Measurements from ENCODE around the gene TMEM18.

The TMEM18 gene

DNA sequence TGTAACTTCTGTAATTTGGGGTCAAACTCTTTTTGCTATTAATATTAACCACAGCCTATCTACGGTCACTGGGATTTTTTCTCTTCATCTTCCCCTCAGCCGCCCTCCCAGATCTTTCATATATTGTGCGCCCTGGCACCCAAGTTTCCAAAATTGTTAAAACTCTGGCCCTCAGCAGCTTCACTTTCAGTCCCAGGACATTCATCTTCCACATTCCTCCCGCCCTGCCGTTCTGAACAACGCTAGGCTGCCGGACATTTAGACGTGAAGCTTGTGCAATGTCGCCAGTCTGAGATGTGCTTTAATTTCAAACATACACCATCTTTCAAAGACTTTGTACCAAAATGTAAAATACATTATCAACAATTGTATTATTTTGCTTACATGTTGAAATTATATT, 1.8 kb upstream of the TMEM18 start:
- H3K9ac ChIP-seq, result peak overlapping the region in 6 of 11 experiments; percentile 95 to 100 (median 99); a peak in 8 of 22 replicates
- no peak for TF ChIP-seq Cebpa-rat (IDR thresholded peaks at IDR 0.05)
- peak overlapping the region in 7 of 11 experiments; percentile 96 to 100 (median 99); a peak in 10 of 22 replicates for H3K27ac ChIP-seq
- peaks cover 0 to 26% (median 11%) of the 10 kb centered on the region in 11 experiments; a peak in 13 of 22 replicates for H4K20me1 ChIP-seq
- H3K4me1 ChIP-seq, result peaks cover 31 to 36% (median 34%) of the 10 kb centered on the region in 10 experiments
- no peaks in the 10 kb centered on the region for H3K27me3 ChIP-seq
- H3K4me3 ChIP-seq, result no peak overlapping the region
- H3K9me3 ChIP-seq (replicated peaks in 1 of 11), result peaks cover 23 to 30% (median 25%) of the 10 kb centered on the region in 11 experiments
- peak overlapping the region in 10 of 11 experiments; percentile 71 to 96 (median 88); a peak in 19 of 22 replicates for H3K4me2 ChIP-seq
- H3K36me3 ChIP-seq, result peaks cover 0 to 24% (median 7%) of the 10 kb centered on the region in 11 experiments; a peak in 5 of 22 replicates

DNA sequence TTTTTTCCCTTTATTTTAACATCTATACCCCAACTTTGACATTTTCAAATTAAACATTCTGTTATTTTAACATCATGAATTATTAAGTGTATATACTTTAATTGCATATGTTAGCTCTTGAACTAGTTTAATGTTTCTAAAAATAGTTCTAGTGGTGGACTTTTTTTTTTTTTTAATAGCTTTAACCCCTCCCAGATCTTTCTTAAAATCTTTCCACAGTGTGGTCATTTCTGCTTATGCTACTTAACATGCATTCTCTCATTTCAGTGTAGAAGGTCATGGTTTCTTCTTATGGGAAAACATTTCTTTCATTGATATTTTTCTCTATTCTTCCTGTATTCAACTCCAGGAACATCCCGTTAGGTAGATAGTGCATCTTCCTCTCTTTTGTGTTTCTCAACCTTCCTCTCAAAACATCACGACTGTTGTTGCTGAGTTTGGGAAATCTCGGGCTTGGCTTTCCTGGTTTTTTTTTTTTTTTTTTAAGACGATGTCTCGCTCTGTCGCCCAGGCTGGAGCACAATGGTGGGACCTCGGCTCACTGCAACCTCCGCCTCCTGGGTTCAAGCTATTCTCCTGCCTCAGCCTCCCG, 849 bp upstream of the TMEM18 start:
- H3K4me3 ChIP-seq, result peak overlapping the region; percentile 72 to 90 (median 82)
- no peak for TF ChIP-seq Cebpa-rat (IDR thresholded peaks at IDR 0.05)
- H4K20me1 ChIP-seq, result peaks cover 0 to 32% (median 11%) of the 10 kb centered on the region in 11 experiments; a peak in 13 of 22 replicates
- H3K27ac ChIP-seq, result peak overlapping the region; percentile 96 to 100 (median 99)
- H3K36me3 ChIP-seq, result peaks cover 0 to 14% (median 5%) of the 10 kb centered on the region in 11 experiments; a peak in 7 of 22 replicates
- H3K9me3 ChIP-seq (replicated peaks in 1 of 11), result peaks cover 14 to 21% (median 16%) of the 10 kb centered on the region in 11 experiments
- peak overlapping the region; percentile 95 to 100 (median 99) for H3K9ac ChIP-seq
- H3K4me2 ChIP-seq, result peak overlapping the region; percentile 71 to 96 (median 85)
- no peaks in the 10 kb centered on the region for H3K27me3 ChIP-seq
- H3K4me1 ChIP-seq, result peaks cover 39 to 45% (median 43%) of the 10 kb centered on the region in 10 experiments

DNA sequence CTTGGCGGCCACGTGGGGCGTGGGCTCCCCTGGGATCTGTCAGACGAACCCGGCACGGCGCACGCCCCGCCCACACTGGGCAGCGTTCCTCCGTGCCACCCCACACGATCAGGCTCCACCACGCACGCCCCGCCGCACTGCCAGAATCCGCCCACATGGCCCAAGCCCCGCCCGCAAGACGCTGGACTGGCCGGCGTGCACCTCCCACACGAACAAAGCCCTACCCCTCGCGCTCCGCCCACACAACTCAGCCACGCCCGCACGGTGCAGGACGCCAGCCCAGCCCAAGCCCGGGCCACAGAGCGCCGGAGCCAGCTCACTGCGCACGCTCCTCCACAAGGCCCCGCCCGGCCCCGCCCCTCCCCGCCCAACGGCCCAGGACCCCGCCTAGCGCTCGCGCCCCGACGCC, 555 bp downstream of the TMEM18 start:
- no peak for TF ChIP-seq Cebpa-rat (IDR thresholded peaks at IDR 0.05)
- Histone ChIP-seq H3K27me3 (no peaks in the 10 kb centered on the region), H3K4me1 (peaks cover 53 to 59% (median 57%) of the 10 kb centered on the region in 10 experiments), H3K9ac (peak overlapping the region; percentile 52 to 100 (median 99); a peak in 21 of 22 replicates), H3K4me2 (peak overlapping the region; percentile 92 to 100 (median 94)), H3K4me3 (peak overlapping the region; percentile 59 to 90 (median 66)), H3K27ac (peak overlapping the region in 10 of 11 experiments; percentile 96 to 100 (median 99); a peak in 20 of 22 replicates), H4K20me1 (peaks cover 0 to 42% (median 13%) of the 10 kb centered on the region in 11 experiments; a peak in 13 of 22 replicates), H3K36me3 (peaks cover 7 to 13% (median 11%) of the 10 kb centered on the region in 11 experiments; a peak in 14 of 22 replicates), H3K9me3 (replicated peaks in 1 of 11) (peaks cover 0 to 7% (median 2%) of the 10 kb centered on the region in 11 experiments; a peak in 15 of 22 replicates)

GRCh38 chr2:675982-676646, 1.1 kb downstream of the TMEM18 start:
- H3K4me3 ChIP-seq, result peak overlapping the region; percentile 59 to 74 (median 65)
- peak overlapping the region in 10 of 11 experiments; percentile 51 to 99 (median 91); a peak in 20 of 22 replicates for H3K27ac ChIP-seq
- peaks cover 0 to 4% (median 0%) of the 10 kb centered on the region in 11 experiments; a peak in 6 of 22 replicates for H3K9me3 ChIP-seq (replicated peaks in 1 of 11)
- peaks cover 7 to 13% (median 11%) of the 10 kb centered on the region in 11 experiments; a peak in 14 of 22 replicates for H3K36me3 ChIP-seq
- peaks cover 55 to 61% (median 60%) of the 10 kb centered on the region in 10 experiments for H3K4me1 ChIP-seq
- peak in 1 of 11 experiments; percentile 29; a peak in 1 of 22 replicates for TF ChIP-seq Cebpa-rat (IDR thresholded peaks at IDR 0.05)
- peak overlapping the region; percentile 92 to 100 (median 94) for H3K4me2 ChIP-seq
- peak overlapping the region; percentile 52 to 100 (median 78); a peak in 21 of 22 replicates for H3K9ac ChIP-seq
- H4K20me1 ChIP-seq, result peaks cover 0 to 42% (median 13%) of the 10 kb centered on the region in 11 experiments; a peak in 13 of 22 replicates
- no peaks in the 10 kb centered on the region for H3K27me3 ChIP-seq

- H3K9me3 ChIP-seq (replicated peaks in 1 of 11), result peaks cover 0 to 10% (median 0%) of the 10 kb centered on the region in 11 experiments; a peak in 3 of 22 replicates
- no peak for TF ChIP-seq Cebpa-rat (IDR thresholded peaks at IDR 0.05)
- H3K4me2 ChIP-seq, result peak overlapping the region; percentile 92 to 100 (median 94)
- H3K4me1 ChIP-seq, result peaks cover 62 to 68% (median 66%) of the 10 kb centered on the region in 10 experiments
- H3K9ac ChIP-seq, result peak overlapping the region; percentile 23 to 100 (median 78); a peak in 21 of 22 replicates
- peak overlapping the region in 10 of 11 experiments; percentile 51 to 99 (median 91); a peak in 21 of 22 replicates for H3K27ac ChIP-seq
- peak overlapping the region in 9 of 10 experiments; percentile 60 to 74 (median 65); a peak in 18 of 20 replicates for H3K4me3 ChIP-seq
- peaks cover 0 to 42% (median 13%) of the 10 kb centered on the region in 11 experiments; a peak in 13 of 22 replicates for H4K20me1 ChIP-seq
- H3K27me3 ChIP-seq, result no peaks in the 10 kb centered on the region
- peaks cover 10 to 18% (median 13%) of the 10 kb centered on the region in 11 experiments; a peak in 15 of 22 replicates for H3K36me3 ChIP-seq
Measured at GRCh38 chr2:675460-675859, 1.7 kb downstream of the TMEM18 start.

DNA sequence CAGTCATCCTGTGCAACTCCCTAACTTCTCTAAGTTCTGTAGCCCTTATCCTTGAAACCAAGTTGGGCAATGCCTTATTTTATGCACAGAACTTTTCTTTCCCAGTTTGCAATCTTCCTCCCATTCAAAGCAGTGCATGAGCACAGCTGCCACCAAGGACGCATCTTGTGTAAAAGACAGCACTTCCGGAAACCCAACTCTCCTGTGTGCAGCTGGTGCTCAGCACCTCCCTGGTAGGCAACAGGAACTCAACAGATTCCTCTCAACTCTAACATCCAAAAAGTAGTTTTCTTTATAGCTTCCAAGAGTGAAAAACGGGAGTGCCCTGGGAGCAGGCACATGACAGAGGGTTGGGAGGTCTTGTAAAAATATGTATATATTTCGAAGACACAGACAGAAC, 2.2 kb downstream of the TMEM18 start:
- Histone ChIP-seq H3K36me3 (peaks cover 13 to 22% (median 17%) of the 10 kb centered on the region in 11 experiments; a peak in 17 of 22 replicates), H3K4me3 (peak overlapping the region in 9 of 10 experiments; percentile 60 to 74 (median 65); a peak in 15 of 20 replicates), H3K9me3 (replicated peaks in 1 of 11) (peaks cover 0 to 9% (median 0%) of the 10 kb centered on the region in 11 experiments; a peak in 3 of 22 replicates), H3K27me3 (no peaks in the 10 kb centered on the region), H3K4me1 (peaks cover 66 to 72% (median 70%) of the 10 kb centered on the region in 10 experiments), H3K4me2 (peak overlapping the region; percentile 92 to 100 (median 94)), H3K27ac (peak overlapping the region in 10 of 11 experiments; percentile 51 to 99 (median 91); a peak in 21 of 22 replicates), H4K20me1 (peaks cover 0 to 42% (median 13%) of the 10 kb centered on the region in 11 experiments; a peak in 13 of 22 replicates), H3K9ac (peak overlapping the region; percentile 23 to 100 (median 78); a peak in 20 of 22 replicates)
- TF ChIP-seq Cebpa-rat (IDR thresholded peaks at IDR 0.05), result peak in 6 of 11 experiments; percentile 35 to 97 (median 86); a peak in 11 of 22 replicates

DNA sequence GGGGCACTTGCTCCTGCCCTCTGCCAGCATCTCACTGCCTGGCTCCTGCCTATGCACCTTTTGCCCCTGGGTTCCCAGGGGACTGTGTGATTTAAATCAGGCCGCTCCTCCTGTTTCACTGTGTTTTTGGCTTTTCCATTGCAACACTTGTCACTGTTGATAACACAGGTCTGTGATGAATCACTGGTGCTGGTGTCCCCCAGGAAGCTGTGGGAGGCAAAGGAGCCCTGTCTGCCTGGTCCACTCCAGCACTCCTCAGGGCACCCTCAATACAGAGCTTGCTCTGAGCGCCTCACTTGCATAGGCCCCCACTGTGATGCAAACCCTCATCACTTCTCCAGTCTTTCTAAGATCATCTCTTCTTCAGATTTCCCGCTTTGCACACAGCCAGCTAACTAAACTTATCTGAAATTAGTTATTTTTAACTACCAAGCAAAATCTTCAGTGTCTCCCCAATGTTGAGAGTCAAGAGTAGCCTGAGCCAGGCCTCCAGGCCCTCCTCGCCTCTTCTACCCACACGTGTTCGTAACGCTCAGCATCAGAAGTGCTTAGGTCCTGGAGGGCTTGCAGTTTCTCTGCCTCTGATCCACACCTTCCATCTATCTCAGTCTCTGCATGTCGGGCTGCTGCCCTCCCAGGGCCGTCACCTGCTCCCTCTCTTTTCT, 2.8 kb downstream of the TMEM18 start:
- peak overlapping the region; percentile 23 to 100 (median 78); a peak in 20 of 22 replicates for H3K9ac ChIP-seq
- no peaks in the 10 kb centered on the region for H3K27me3 ChIP-seq
- peak overlapping the region in 10 of 11 experiments; percentile 14 to 99 (median 91); a peak in 19 of 22 replicates for H3K27ac ChIP-seq
- peaks cover 19 to 28% (median 23%) of the 10 kb centered on the region in 11 experiments; a peak in 21 of 22 replicates for H3K36me3 ChIP-seq
- peaks cover 0 to 7% (median 0%) of the 10 kb centered on the region in 11 experiments; a peak in 2 of 22 replicates for H3K9me3 ChIP-seq (replicated peaks in 1 of 11)
- TF ChIP-seq Cebpa-rat (IDR thresholded peaks at IDR 0.05), result no peak
- H3K4me3 ChIP-seq, result peak overlapping the region in 8 of 10 experiments; percentile 60 to 74 (median 66); a peak in 15 of 20 replicates
- H3K4me2 ChIP-seq, result peak overlapping the region; percentile 92 to 100 (median 94)
- H4K20me1 ChIP-seq, result peaks cover 0 to 42% (median 13%) of the 10 kb centered on the region in 11 experiments; a peak in 13 of 22 replicates
- H3K4me1 ChIP-seq, result peaks cover 67 to 78% (median 76%) of the 10 kb centered on the region in 10 experiments
